ENCODE measurements around the gene TRPC1.

- TF ChIP-seq CTCF (conservative IDR thresholded peaks at IDR 0.05; ENCODE audit: low read length) (no peak), EZH2phosphoT487 (IDR thresholded peaks at IDR 0.05; ENCODE audit: borderline replicate concordance) (no peak)
Measured at GRCh38 chr3:142693136-142693853, 30.5 kb upstream of the TRPC1 start.

Data from Loucy (cell line).